ENCODE data around the gene RNU2-1. TPM values are rescaled to one million over a fixed set of nuclear protein-coding genes. Genes with fewer than 3 reads are reported as not detected.
A peak's percentile ranks its signal among the peaks of the same experiment; 100 is the strongest.
"Not testable (repeated sequence)": the region's sequence is repeated elsewhere in the genome, so short reads cannot be mapped to it uniquely, and the experiment has no call there.

The RNU2-1 gene
- total RNA-seq, result not detected

DNA sequence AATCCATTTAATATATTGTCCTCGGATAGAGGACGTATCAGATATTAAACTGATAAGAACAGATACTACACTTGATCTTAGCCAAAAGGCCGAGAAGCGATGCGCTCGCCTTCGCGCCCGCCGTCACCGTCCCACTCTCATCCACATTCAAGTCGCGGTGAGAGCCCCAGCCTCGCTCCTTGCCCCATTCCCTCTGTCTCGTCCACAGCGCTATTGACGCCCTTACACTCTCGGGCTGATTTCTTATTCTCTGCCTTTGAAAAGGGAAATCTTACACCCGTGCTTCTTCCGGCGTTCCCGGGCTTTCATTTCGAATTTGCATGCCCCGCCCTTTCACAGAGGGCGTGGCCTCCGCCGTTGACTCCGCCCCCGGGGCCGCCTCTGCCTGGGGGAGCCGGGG, at the start of gene RNU2-1:
Gene RNU2-1, minus strand, starts transcription at position 101 of the 400 bp plus-strand sequence.
- WGBS, 2 donors, result no CpG with 5 or more reads among the region's 31 CpGs

GRCh38 chr17:43272914-43273313, 39.1 kb upstream of the RNU2-1 start:
- not testable (repeated sequence) for H3K36me3 ChIP-seq; H3K9me3 ChIP-seq; H3K4me1 ChIP-seq; H3K27me3 ChIP-seq; H3K27ac ChIP-seq; H3K4me3 ChIP-seq; DNase-seq (ENCODE audit: low spot score in 2 of 2)
- no CpG with 5 or more reads among the region's 30 CpGs for WGBS, 2 donors

More for the DNA sequence above, at the start of gene RNU2-1:
- not testable (repeated sequence) for H3K27ac ChIP-seq; H3K27me3 ChIP-seq; H3K4me1 ChIP-seq; DNase-seq (ENCODE audit: low spot score in 2 of 2); H3K4me3 ChIP-seq; H3K36me3 ChIP-seq; H3K9me3 ChIP-seq

DNA sequence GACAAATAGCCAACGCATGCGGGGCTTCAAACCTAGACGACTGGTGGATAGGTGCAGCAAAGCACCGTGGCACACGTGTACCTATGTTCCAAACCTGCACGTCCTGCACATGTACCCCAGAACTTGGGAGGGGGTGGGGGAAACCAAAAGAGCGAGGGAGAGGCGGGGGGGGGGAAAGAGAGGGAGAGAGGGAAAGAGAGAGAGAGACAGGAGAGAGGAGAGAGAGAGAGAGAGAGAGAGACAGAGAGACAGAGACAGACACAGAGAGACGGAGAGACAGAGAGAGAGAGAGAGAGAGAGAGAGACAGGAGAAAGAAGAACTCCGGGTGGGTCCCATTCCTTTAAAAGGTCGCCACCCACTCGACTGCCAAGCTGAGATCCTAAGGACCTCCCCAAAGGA, 38.7 kb upstream of the RNU2-1 start:
- DNase-seq (ENCODE audit: low spot score in 2 of 2), result peak in 1 of 2 donors; percentile 5
- not testable (repeated sequence) for H3K9me3 ChIP-seq, H3K27ac ChIP-seq, H3K27me3 ChIP-seq, H3K36me3 ChIP-seq, H3K4me3 ChIP-seq, H3K4me1 ChIP-seq
- WGBS, 2 donors, result no CpG with 5 or more reads among the region's 12 CpGs

DNA sequence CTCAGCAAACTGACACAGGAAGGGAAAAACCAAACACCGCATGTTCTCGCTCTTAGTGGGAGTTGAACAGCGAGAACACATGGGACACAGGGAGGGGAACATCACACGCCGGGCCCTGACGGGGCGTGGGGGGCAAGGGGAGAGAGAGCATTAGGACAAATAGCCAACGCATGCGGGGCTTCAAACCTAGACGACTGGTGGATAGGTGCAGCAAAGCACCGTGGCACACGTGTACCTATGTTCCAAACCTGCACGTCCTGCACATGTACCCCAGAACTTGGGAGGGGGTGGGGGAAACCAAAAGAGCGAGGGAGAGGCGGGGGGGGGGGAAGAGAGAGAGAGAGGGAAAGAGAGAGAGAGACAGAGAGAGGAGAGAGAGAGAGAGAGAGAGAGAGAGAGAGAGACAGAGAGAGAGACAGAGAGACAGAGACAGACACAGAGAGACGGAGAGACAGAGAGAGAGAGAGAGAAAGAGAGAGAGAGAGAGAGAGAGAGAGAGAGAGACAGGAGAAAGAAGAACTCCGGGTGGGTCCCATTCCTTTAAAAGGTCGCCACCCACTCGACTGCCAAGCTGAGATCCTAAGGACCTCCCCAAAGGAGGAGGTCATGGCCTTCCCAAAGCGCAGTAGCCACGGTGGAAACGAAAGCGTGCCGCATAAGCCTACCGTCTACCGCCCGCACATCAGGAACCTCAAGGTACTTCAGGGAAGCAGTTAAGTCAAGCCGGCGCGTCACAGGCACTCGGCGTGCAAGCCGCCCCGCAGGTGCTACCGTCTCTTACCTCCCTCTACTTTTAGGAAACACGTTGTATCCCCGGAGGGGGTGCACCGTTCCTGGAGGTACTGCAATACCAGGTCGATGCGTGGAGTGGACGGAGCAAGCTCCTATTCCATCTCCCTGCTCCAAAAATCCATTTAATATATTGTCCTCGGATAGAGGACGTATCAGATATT, 37.1 kb upstream of the RNU2-1 start:
- not testable (repeated sequence) for H3K27ac ChIP-seq; H3K27me3 ChIP-seq; H3K36me3 ChIP-seq; H3K4me1 ChIP-seq; DNase-seq (ENCODE audit: low spot score in 2 of 2); H3K4me3 ChIP-seq; H3K9me3 ChIP-seq
- no CpG with 5 or more reads among the region's 43 CpGs for WGBS, 2 donors

- Histone ChIP-seq H3K27ac (peak overlapping the region in 2 of 4 donors; percentile 49 to 62), H3K4me3 (peak overlapping the region in 1 of 4 donors; percentile 38)
- H3K4me1 ChIP-seq; H3K27me3 ChIP-seq; H3K36me3 ChIP-seq; H3K9me3 ChIP-seq; DNase-seq (ENCODE audit: low spot score in 2 of 2): not testable (repeated sequence)
- WGBS, 2 donors, result 9% methylated on average over 18 of the region's 23 CpGs
Observed at GRCh38 chr17:43246456-43246855, 12.7 kb upstream of the RNU2-1 start.

DNA sequence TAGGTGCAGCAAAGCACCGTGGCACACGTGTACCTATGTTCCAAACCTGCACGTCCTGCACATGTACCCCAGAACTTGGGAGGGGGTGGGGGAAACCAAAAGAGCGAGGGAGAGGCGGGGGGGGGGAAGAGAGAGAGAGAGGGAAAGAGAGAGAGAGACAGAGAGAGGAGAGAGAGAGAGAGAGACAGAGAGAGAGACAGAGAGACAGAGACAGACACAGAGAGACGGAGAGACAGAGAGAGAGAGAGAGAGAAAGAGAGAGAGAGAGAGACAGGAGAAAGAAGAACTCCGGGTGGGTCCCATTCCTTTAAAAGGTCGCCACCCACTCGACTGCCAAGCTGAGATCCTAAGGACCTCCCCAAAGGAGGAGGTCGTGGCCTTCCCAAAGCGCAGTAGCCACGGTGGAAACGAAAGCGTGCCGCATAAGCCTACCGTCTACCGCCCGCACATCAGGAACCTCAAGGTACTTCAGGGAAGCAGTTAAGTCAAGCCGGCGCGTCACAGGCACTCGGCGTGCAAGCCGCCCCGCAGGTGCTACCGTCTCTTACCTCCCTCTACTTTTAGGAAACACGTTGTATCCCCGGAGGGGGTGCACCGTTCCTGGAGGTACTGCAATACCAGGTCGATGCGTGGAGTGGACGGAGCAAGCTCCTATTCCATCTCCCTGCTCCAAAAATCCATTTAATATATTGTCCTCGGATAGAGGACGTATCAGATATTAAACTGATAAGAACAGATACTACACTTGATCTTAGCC, 7.0 kb upstream of the RNU2-1 start:
- not testable (repeated sequence) for H3K4me3 ChIP-seq, H3K36me3 ChIP-seq
- WGBS, 2 donors, result no CpG with 5 or more reads among the region's 34 CpGs

GRCh38 chr17:43239597-43239996, 5.8 kb upstream of the RNU2-1 start:
- not testable (repeated sequence) for H3K9me3 ChIP-seq; H3K36me3 ChIP-seq; H3K4me1 ChIP-seq; H3K27ac ChIP-seq; H3K4me3 ChIP-seq; H3K27me3 ChIP-seq; DNase-seq (ENCODE audit: low spot score in 2 of 2)
- no CpG with 5 or more reads among the region's 26 CpGs for WGBS, 2 donors

More for the DNA sequence above, 7.0 kb upstream of the RNU2-1 start:
- not testable (repeated sequence) for H3K4me1 ChIP-seq; H3K9me3 ChIP-seq; H3K27me3 ChIP-seq; DNase-seq (ENCODE audit: low spot score in 2 of 2); H3K27ac ChIP-seq

DNA sequence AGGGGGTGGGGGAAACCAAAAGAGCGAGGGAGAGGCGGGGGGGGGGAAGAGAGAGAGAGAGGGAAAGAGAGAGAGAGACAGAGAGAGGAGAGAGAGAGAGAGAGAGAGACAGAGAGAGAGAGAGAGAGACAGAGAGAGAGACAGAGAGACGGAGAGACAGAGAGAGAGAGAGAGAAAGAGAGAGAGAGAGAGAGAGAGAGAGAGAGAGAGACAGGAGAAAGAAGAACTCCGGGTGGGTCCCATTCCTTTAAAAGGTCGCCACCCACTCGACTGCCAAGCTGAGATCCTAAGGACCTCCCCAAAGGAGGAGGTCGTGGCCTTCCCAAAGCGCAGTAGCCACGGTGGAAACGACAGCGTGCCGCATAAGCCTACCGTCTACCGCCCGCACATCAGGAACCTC, 514 bp downstream of the RNU2-1 start:
- not testable (repeated sequence) for H3K4me3 ChIP-seq; H3K4me1 ChIP-seq; H3K36me3 ChIP-seq; H3K27ac ChIP-seq; DNase-seq (ENCODE audit: low spot score in 2 of 2); H3K9me3 ChIP-seq; H3K27me3 ChIP-seq
- WGBS, 2 donors, result no CpG with 5 or more reads among the region's 15 CpGs

GRCh38 chr17:43232021-43232699, 1.6 kb downstream of the RNU2-1 start:
- H3K27ac ChIP-seq, result peak overlapping the region in 2 of 4 donors; percentile 8 to 77
- 66 to 85% methylated on average over 4 to 22 of the region's 24 CpGs for WGBS, 2 donors
- not testable (repeated sequence) for H3K27me3 ChIP-seq, H3K9me3 ChIP-seq, H3K36me3 ChIP-seq, H3K4me1 ChIP-seq
- peak overlapping the region in 2 of 4 donors; percentile 3 to 5 for H3K4me3 ChIP-seq
- peak; percentile 37 to 77 for DNase-seq (ENCODE audit: low spot score in 2 of 2)

- not testable (repeated sequence) for H3K9me3 ChIP-seq, H3K36me3 ChIP-seq, H3K4me1 ChIP-seq, H3K27me3 ChIP-seq
- Histone ChIP-seq H3K4me3 (peak overlapping the region in 2 of 4 donors; percentile 3 to 5), H3K27ac (peak overlapping the region in 2 of 4 donors; percentile 8 to 77)
- whole genome bisulfite sequencing, 2 donors, result 60 to 79% methylated on average over 9 to 31 of the region's 40 CpGs
- peak in 1 of 2 donors; percentile 23 for DNase-seq (ENCODE audit: low spot score in 2 of 2)
Observed at GRCh38 chr17:43231205-43232020, 2.4 kb downstream of the RNU2-1 start.

DNA sequence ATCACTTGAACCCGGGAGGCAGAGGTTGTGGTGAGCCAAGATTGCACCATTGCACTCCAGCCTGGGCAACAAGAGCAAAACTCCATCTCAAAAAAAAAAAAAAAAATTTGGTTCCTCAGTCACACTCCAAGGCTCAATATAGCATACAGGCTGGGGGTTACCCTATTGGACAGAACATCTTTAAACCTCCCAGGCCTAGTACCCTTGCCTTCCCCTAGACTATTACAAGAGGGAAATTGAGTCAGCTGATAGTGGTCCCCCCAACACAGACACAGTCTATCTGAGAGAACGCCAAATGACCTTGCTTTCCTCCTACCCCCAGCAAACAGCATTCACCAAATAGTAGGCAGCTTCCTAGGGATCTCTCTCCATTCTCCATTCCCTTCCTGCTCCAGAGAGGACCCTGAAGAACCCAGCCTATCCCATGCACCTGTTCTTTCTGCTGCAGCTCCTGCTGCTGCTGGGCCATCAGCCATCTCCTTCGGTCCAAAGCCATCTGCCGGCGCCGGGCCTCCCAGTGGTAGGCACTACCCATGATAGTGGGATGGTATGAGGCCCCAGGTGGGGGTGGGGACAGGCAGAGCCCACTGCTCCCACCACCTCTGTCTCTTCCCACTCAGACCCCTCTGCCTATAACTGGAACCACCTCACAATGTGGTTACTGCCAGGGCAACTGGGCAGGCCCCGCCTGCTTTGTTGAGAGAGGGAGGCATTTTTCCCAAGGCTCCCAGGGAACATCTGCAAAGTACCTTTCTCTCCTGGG, 5.6 kb downstream of the RNU2-1 start, which contains the start of gene CCDC200:
Gene CCDC200, minus strand, starts transcription at position 604 of the 763 bp plus-strand sequence. Its CDS starts 69 bp downstream, at position 535.
- not testable (repeated sequence) for H3K4me3 ChIP-seq; H3K27me3 ChIP-seq; H3K4me1 ChIP-seq; H3K9me3 ChIP-seq; H3K27ac ChIP-seq; DNase-seq (ENCODE audit: low spot score in 2 of 2)
- no CpG with 5 or more reads among the region's 7 CpGs for WGBS, 2 donors
- H3K36me3 ChIP-seq, result peaks cover 0 to 18% (median 0%) of the 10 kb centered on the region in 3 donors

All from tibial nerve (tissue), 4 donors.